Ramos (cell line): ENCODE data around the gene PLCB3.

Experiments
- in situ Hi-C: fragments of 300-500 bp; cut with MboI; formaldehyde crosslinking; loops from one replicate; pipeline ENCODE4 v1.14.3; 2022; ENCODE audit warnings: low sequenced_read_pairs; ENCODE audit not compliant: unreplicated experiment

PLCB3 gene

GRCh38 chr11:64233913-64234586, 17.3 kb upstream of the PLCB3 start, which contains the start of gene VEGFB:
VEGFB (plus strand) TSS chr11:64234584; CDS start chr11:64234834, 250 bp downstream.
- in situ Hi-C loops: loop anchor here (25.0 kb wide), 3 partner anchors 903 to 1622 kb away; partner anchors contain the start of genes B3GAT3, EML3, MTA2 and ROM1

GRCh38 chr11:64234647-64235379, 16.5 kb upstream of the PLCB3 start:
- in situ Hi-C loops: loop anchor here (25.0 kb wide), 3 partner anchors 902 to 1623 kb away; partner anchors contain the start of genes B3GAT3, EML3, MTA2 and ROM1

GRCh38 chr11:64235437-64236161, 15.7 kb upstream of the PLCB3 start:
- in situ Hi-C loops: loop anchor here (25.0 kb wide), 3 partner anchors 902 to 1623 kb away; partner anchors contain the start of genes B3GAT3, EML3, MTA2 and ROM1

- in situ Hi-C loops: loop anchor here (25.0 kb wide), 3 partner anchors 900 to 1625 kb away; partner anchors contain the start of genes B3GAT3, EML3, MTA2 and ROM1
Observed at GRCh38 chr11:64237484-64237951, 13.8 kb upstream of the PLCB3 start.

GRCh38 chr11:64238076-64238475, 13.3 kb upstream of the PLCB3 start:
- in situ Hi-C loops: loop anchor here (25.0 kb wide), 3 partner anchors 899 to 1626 kb away; partner anchors contain the start of genes B3GAT3, EML3, MTA2 and ROM1

- in situ Hi-C loops: loop anchor here (25.0 kb wide), 3 partner anchors 898 to 1627 kb away; partner anchors contain the start of genes B3GAT3, EML3, MTA2 and ROM1
Observed at GRCh38 chr11:64238999-64239398, 12.3 kb upstream of the PLCB3 start.

GRCh38 chr11:64239662-64240434, 11.5 kb upstream of the PLCB3 start:
- in situ Hi-C loops: loop anchor here (25.0 kb wide), 3 partner anchors 897 to 1628 kb away; partner anchors contain the start of genes B3GAT3, EML3, MTA2 and ROM1

- in situ Hi-C loops: loop anchor here (25.0 kb wide), 3 partner anchors 897 to 1628 kb away; partner anchors contain the start of genes B3GAT3, EML3, MTA2 and ROM1
Observed at GRCh38 chr11:64240435-64241240, 10.7 kb upstream of the PLCB3 start, which contains the start of gene FKBP2. FKBP2 (plus strand) TSS chr11:64241095; CDS start chr11:64242388, 1,293 bp downstream.

GRCh38 chr11:64241241-64241490, 10.2 kb upstream of the PLCB3 start:
- in situ Hi-C loops: loop anchor here (25.0 kb wide), 3 partner anchors 896 to 1629 kb away; partner anchors contain the start of genes B3GAT3, EML3, MTA2 and ROM1

- in situ Hi-C loops: loop anchor here (25.0 kb wide), 3 partner anchors 896 to 1629 kb away; partner anchors contain the start of genes B3GAT3, EML3, MTA2 and ROM1
Observed at GRCh38 chr11:64241491-64242374, 9.6 kb upstream of the PLCB3 start.

GRCh38 chr11:64243236-64243854, 8.0 kb upstream of the PLCB3 start:
- in situ Hi-C loops: loop anchor here (25.0 kb wide), 3 partner anchors 894 to 1631 kb away; partner anchors contain the start of genes B3GAT3, EML3, MTA2 and ROM1

GRCh38 chr11:64244107-64244506, 7.2 kb upstream of the PLCB3 start:
- in situ Hi-C loops: loop anchor here (25.0 kb wide), 3 partner anchors 893 to 1632 kb away; partner anchors contain the start of genes B3GAT3, EML3, MTA2 and ROM1

GRCh38 chr11:64244966-64245365, 6.4 kb upstream of the PLCB3 start:
- in situ Hi-C loops: loop anchor here (25.0 kb wide), 3 partner anchors 892 to 1633 kb away; partner anchors contain the start of genes B3GAT3, EML3, MTA2 and ROM1

- in situ Hi-C loops: loop anchor here (25.0 kb wide), 3 partner anchors 892 to 1633 kb away; partner anchors contain the start of genes B3GAT3, EML3, MTA2 and ROM1
Observed at GRCh38 chr11:64245401-64245796, 5.9 kb upstream of the PLCB3 start.

GRCh38 chr11:64245797-64246620, 5.3 kb upstream of the PLCB3 start:
- in situ Hi-C loops: loop anchor here (25.0 kb wide), 3 partner anchors 891 to 1634 kb away; partner anchors contain the start of genes B3GAT3, EML3, MTA2 and ROM1

- in situ Hi-C loops: loop anchor here (25.0 kb wide), 3 partner anchors 891 to 1634 kb away; partner anchors contain the start of genes B3GAT3, EML3, MTA2 and ROM1
Observed at GRCh38 chr11:64246621-64246870, 4.8 kb upstream of the PLCB3 start.
